ENCODE measurements around the gene CORO2A. TPM values are rescaled to one million over a fixed set of nuclear protein-coding genes. Genes with fewer than 3 reads are reported as not detected.

CORO2A gene
- total RNA-seq, 1 experiment from 2014 or later = 32.5 TPM

- Mint-ChIP-seq H3K27ac (no peak overlapping the region), H3K4me1 (peaks cover 6% of the 10 kb centered on the region), H3K27me3 (ENCODE audit: low read depth) (no peaks in the 10 kb centered on the region), H3K4me3 (no peak overlapping the region), H3K36me3 (peaks cover 47% of the 10 kb centered on the region), H3K9me3 (no peaks in the 10 kb centered on the region)
- POLR2A ChIA-PET = no interaction called here
- TF ChIP-seq ERG (CRISPR knock-in tag; IDR thresholded peaks at IDR 0.05) (no peak), SP1 (CRISPR knock-in tag; conservative IDR thresholded peaks at IDR 0.05) (no peak), FOXP1 (CRISPR knock-in tag; IDR thresholded peaks at IDR 0.05; ENCODE audit: borderline replicate concordance) (no peak), ATF2 (CRISPR knock-in tag; IDR thresholded peaks at IDR 0.05; ENCODE audit: borderline replicate concordance, low read depth) (no peak)
- CTCF ChIA-PET = no interaction called here
- DNase-seq (ENCODE audit: low spot score) (no peak), ATAC-seq (no peak)
Observed at GRCh38 chr9:98132158-98132557, 60.3 kb downstream of the CORO2A start.

GRCh38 chr9:98130576-98131228 is 61.7 kb downstream of the CORO2A start:
- POLR2A ChIA-PET = no interaction called here
- TF ChIP-seq STAT6 (CRISPR knock-in tag; conservative IDR thresholded peaks at IDR 0.05; ENCODE audit: low read depth) (no peak), MXD4 (CRISPR knock-in tag; IDR thresholded peaks at IDR 0.05; ENCODE audit: borderline replicate concordance) (no peak), SMAD4 (CRISPR knock-in tag; IDR thresholded peaks at IDR 0.05) (no peak), TCF7 (CRISPR knock-in tag; IDR thresholded peaks at IDR 0.05; ENCODE audit: low read depth) (no peak), ZNF532 (CRISPR knock-in tag; IDR thresholded peaks at IDR 0.05; ENCODE audit: borderline replicate concordance) (no peak), HMGXB4 (CRISPR knock-in tag; IDR thresholded peaks at IDR 0.05) (no peak), E2F1 (CRISPR knock-in tag; IDR thresholded peaks at IDR 0.05) (no peak), GTF2I (CRISPR knock-in tag; conservative IDR thresholded peaks at IDR 0.05) (no peak), SMAD3 (CRISPR knock-in tag; IDR thresholded peaks at IDR 0.05; ENCODE audit: borderline replicate concordance) (no peak), CTCF (IDR thresholded peaks at IDR 0.05) (no peak), FOXJ3 (CRISPR knock-in tag; IDR thresholded peaks at IDR 0.05; ENCODE audit: borderline replicate concordance) (no peak), E2F4 (CRISPR knock-in tag; IDR thresholded peaks at IDR 0.05; ENCODE audit: borderline replicate concordance, low read depth) (no peak)
- H3K27ac Mint-ChIP-seq = no peak overlapping the region
- CTCF ChIA-PET = no interaction called here
- H3K4me1 Mint-ChIP-seq = peaks cover 6% of the 10 kb centered on the region
- H3K4me3 Mint-ChIP-seq = no peak overlapping the region
- DNase-seq (ENCODE audit: low spot score) (no peak), ATAC-seq (no peak)
- no peaks in the 10 kb centered on the region for H3K27me3 Mint-ChIP-seq (ENCODE audit: low read depth)
- peaks cover 58% of the 10 kb centered on the region for H3K36me3 Mint-ChIP-seq
- H3K9me3 Mint-ChIP-seq = no peaks in the 10 kb centered on the region
